Spleen (tissue), 11 donors: ENCODE data around the gene GID8. TPM values are rescaled to one million over a fixed set of nuclear protein-coding genes. Genes with fewer than 3 reads are reported as not detected.

ENCODE experiments used
- DNase-seq: peaks from one replicate; pipeline ENCODE4 v3.0.0-alpha.2; 2020
- H3K27ac ChIP-seq, 8 donors: fragments of 200-600 bp; sonication (generic) in 7 of 8; 1 replicate in 4 of 8; 2 replicates in 4 of 8; pipeline versions ENCODE4 v1.5.0 to v1.8.0; 2016 to 2021; ENCODE audit warnings: inconsistent platforms in 4 of 8, mild to moderate bottlenecking in 4 of 8, moderate library complexity in 1 of 8
- H3K27me3 ChIP-seq, 7 donors: fragments of 200-600 bp; sonication (generic) in 6 of 7; replicated peaks in 1 of 7; 1 replicate in 4 of 7; 2 replicates in 3 of 7; pipeline versions ENCODE4 v1.5.0 to v1.8.0; 2016 to 2021; ENCODE audit warnings: inconsistent platforms in 3 of 7, mild to moderate bottlenecking in 1 of 7
- H3K36me3 ChIP-seq, 6 donors: fragments of 200-600 bp; sonication (generic) in 5 of 6; 1 replicate in 4 of 6; 2 replicates in 2 of 6; pipeline versions ENCODE4 v1.5.0 to v1.8.0; 2016 to 2021; ENCODE audit warnings: inconsistent platforms in 2 of 6
- H3K4me1 ChIP-seq, 6 donors: fragments of 200-600 bp; sonication (generic) in 5 of 6; 1 replicate in 3 of 6; 2 replicates in 3 of 6; pipeline versions ENCODE4 v1.5.0 to v1.8.0; 2016 to 2021; ENCODE audit warnings: inconsistent platforms in 3 of 6
- H3K4me3 ChIP-seq, 8 donors: fragments of 200-600 bp; sonication (generic) in 7 of 8; 1 replicate in 4 of 8; 2 replicates in 4 of 8; pipeline versions ENCODE4 v1.5.0 to v1.8.0; 2016 to 2021; ENCODE audit warnings: inconsistent platforms in 4 of 8, mild to moderate bottlenecking in 4 of 8, moderate library complexity in 2 of 8
- H3K9me3 ChIP-seq, 8 donors: fragments of 200-600 bp; sonication (generic) in 7 of 8; 1 replicate in 4 of 8; 2 replicates in 4 of 8; pipeline versions ENCODE4 v1.5.0 to v1.8.0; 2016 to 2021; ENCODE audit warnings: inconsistent platforms in 4 of 8
- CTCF ChIP-seq, 11 experiments: fragments of 200-600 bp in 7 of 11; fragments of 450-650 bp in 4 of 11; sonication (generic) in 4 of 11; IDR thresholded peaks in 8 of 11; conservative IDR thresholded peaks in 3 of 11; 1 replicate in 7 of 11; 2 replicates in 4 of 11; pipeline versions ENCODE4 v1.4.0 to v1.8.0; 2016 to 2021; ENCODE audit warnings: antibody characterized with exemption in 11 of 11, inconsistent platforms in 4 of 11, mild to moderate bottlenecking in 1 of 11
- POLR2A ChIP-seq, 3 donors: fragments of 450-650 bp; IDR thresholded peaks; one replicate each; pipeline ENCODE4 v1.5.1; 2017; ENCODE audit warnings: antibody characterized with exemption in 3 of 3, mild to moderate bottlenecking in 1 of 3
- POLR2AphosphoS5 ChIP-seq, 3 donors: sonication (generic); formaldehyde crosslinking; IDR thresholded peaks; one replicate each; pipeline ENCODE4 v1.5.1; 2017; ENCODE audit warnings: antibody characterized with exemption in 3 of 3
- WGBS, 5 donors: extraction: QIAGEN DNeasy Blood & Tissue Kit in 3 of 5; methylation state at CpG; one replicate each; pipeline versions ENCODE4 v1.1.5 to v1.1.7; 2013 to 2018; 5-methylcytosine and 5-hydroxymethylcytosine counted together
- intact Hi-C: fragments of 100-400 bp; cut with DNase I; formaldehyde crosslinking; loops from one replicate; pipeline ENCODE4 v1.15.0; 2023; ENCODE audit warnings: low total_unique reads
- polyA plus RNA-seq, 3 donors: library from polyadenylated mRNA; stranded (reverse); fragments of 200-250 nt; gene quantifications; one replicate each; pipeline ENCODE4 v1.2.1, GENCODE V29; 2013
- total RNA-seq, 7 donors: library from RNA; depleted of rRNA in 3 of 7; stranded (reverse); fragments of >200 nt in 3 of 7; fragmentation: NEBNext Ultra II Directional in 4 of 7; extraction: Animal tissue kit (Norgen Biotek cat#: 25700) in 4 of 7; gene quantifications; one replicate each; pipeline versions ENCODE4 v1.1.0 to v1.2.1, GENCODE V29; 2016 to 2021
- donor health status: healthy with polysubstance abuse.
- donor health status: DM: no; HTN: no; CAD: no; lungs with moderate emphysema.
- donor health status: DM: no; HTN: no; CAD: no.
- donor health status: Bipolar disorder and iron deficiency.
- donor health status: healthy.
- donor health status: DM: no; HTN: no; CAD: no.
- donor health status: DM: yes; HTN: yes; CAD: no.

Gene GID8
- total and polyA plus RNA-seq, 10 donors, result 9.7 to 33.3 (median 28.1) TPM

- H3K4me1 ChIP-seq, result peaks cover 0 to 19% (median 12%) of the 10 kb centered on the region in 6 donors
- DNase-seq, result peak; percentile 59
- peaks cover 0 to 88% (median 34%) of the 10 kb centered on the region in 6 donors for H3K36me3 ChIP-seq
- intact Hi-C loops, result no loop called here
- WGBS, 5 donors, result 74 to 88% (median 84%) methylated on average over 7 to 19 of the region's 19 CpGs
- no peaks in the 10 kb centered on the region for H3K27me3 ChIP-seq
- TF ChIP-seq CTCF (IDR thresholded peaks at IDR 0.05 in 8 of 11, conservative IDR thresholded peaks at IDR 0.05 in 3 of 11) (no peak), POLR2A (IDR thresholded peaks at IDR 0.05) (no peak), POLR2AphosphoS5 (IDR thresholded peaks at IDR 0.05) (no peak)
- no peaks in the 10 kb centered on the region for H3K9me3 ChIP-seq
- H3K4me3 ChIP-seq, result no peak overlapping the region
- no peak overlapping the region for H3K27ac ChIP-seq
Observed at GRCh38 chr20:62961310-62961783, 23.4 kb downstream of the GID8 start.

- Histone ChIP-seq H3K27ac (no peak overlapping the region), H3K27me3 (no peaks in the 10 kb centered on the region), H3K4me3 (no peak overlapping the region), H3K9me3 (no peaks in the 10 kb centered on the region), H3K4me1 (peaks cover 0 to 18% (median 12%) of the 10 kb centered on the region in 6 donors), H3K36me3 (peaks cover 0 to 88% (median 34%) of the 10 kb centered on the region in 6 donors)
- intact Hi-C loops, result no loop called here
- DNase-seq, result peak; percentile 34
- TF ChIP-seq POLR2AphosphoS5 (IDR thresholded peaks at IDR 0.05) (no peak), CTCF (IDR thresholded peaks at IDR 0.05 in 8 of 11, conservative IDR thresholded peaks at IDR 0.05 in 3 of 11) (no peak), POLR2A (IDR thresholded peaks at IDR 0.05) (no peak)
- WGBS, 5 donors, result 86 to 94% (median 91%) methylated on average over 5 to 8 of the region's 8 CpGs
Observed at GRCh38 chr20:62961799-62962198, 23.9 kb downstream of the GID8 start.

- no peak overlapping the region for H3K4me3 ChIP-seq
- no peak overlapping the region for H3K27ac ChIP-seq
- no peaks in the 10 kb centered on the region for H3K9me3 ChIP-seq
- TF ChIP-seq CTCF (IDR thresholded peaks at IDR 0.05 in 8 of 11, conservative IDR thresholded peaks at IDR 0.05 in 3 of 11) (no peak), POLR2A (IDR thresholded peaks at IDR 0.05) (no peak), POLR2AphosphoS5 (IDR thresholded peaks at IDR 0.05) (no peak)
- intact Hi-C loops, result no loop called here
- DNase-seq, result peak; percentile 56
- H3K4me1 ChIP-seq, result peaks cover 0 to 18% (median 12%) of the 10 kb centered on the region in 6 donors
- H3K27me3 ChIP-seq, result no peaks in the 10 kb centered on the region
- peaks cover 0 to 88% (median 33%) of the 10 kb centered on the region in 6 donors for H3K36me3 ChIP-seq
- 93 to 96% (median 94%) methylated on average over 25 to 30 of the region's 30 CpGs for WGBS, 5 donors
Observed at GRCh38 chr20:62962221-62962879, 24.4 kb downstream of the GID8 start.

- Histone ChIP-seq H3K27me3 (no peaks in the 10 kb centered on the region), H3K4me1 (peaks cover 0 to 18% (median 12%) of the 10 kb centered on the region in 6 donors), H3K36me3 (peaks cover 0 to 87% (median 29%) of the 10 kb centered on the region in 6 donors), H3K27ac (no peak overlapping the region), H3K4me3 (no peak overlapping the region), H3K9me3 (no peaks in the 10 kb centered on the region)
- TF ChIP-seq POLR2AphosphoS5 (IDR thresholded peaks at IDR 0.05) (no peak), POLR2A (IDR thresholded peaks at IDR 0.05) (no peak), CTCF (IDR thresholded peaks at IDR 0.05 in 8 of 11, conservative IDR thresholded peaks at IDR 0.05 in 3 of 11) (no peak)
- WGBS, 5 donors, result 90 to 92% (median 91%) methylated on average over 28 to 32 of the region's 32 CpGs
- intact Hi-C loops, result no loop called here
- DNase-seq, result peak; percentile 64
Observed at GRCh38 chr20:62962891-62963613, 25.1 kb downstream of the GID8 start.
